SK-N-SH (cell line): ENCODE data around the gene PBX1. TPM values are rescaled to one million over a fixed set of nuclear protein-coding genes. Genes with fewer than 3 reads are reported as not detected.
A peak's percentile ranks its signal among the peaks of the same experiment; 100 is the strongest.

Experiments used
- CTCF ChIA-PET: fragments of 300-600, 350-600 bp; formaldehyde crosslinking; extraction: SDS; loops from one replicate; lab custom pipeline; 2021; lab: Yijun Ruan, JAX
- POLR2A ChIA-PET: fragments of 350-600 bp; sonication (Branson Sonifier 250); formaldehyde crosslinking; extraction: SDS; loops from one replicate; lab custom pipeline; 2020; ENCODE audit warnings: antibody characterized with exemption, inconsistent platforms; lab: Yijun Ruan, JAX
- DNase-seq: peaks from one replicate; pipeline ENCODE4 v3.0.0; 2012
- H2AFZ ChIP-seq: fragments of 200-600 bp; sonication (generic); 2 replicates; pipeline ENCODE4 v1.8.1; 2016; ENCODE audit warnings: antibody characterized with exemption, mild to moderate bottlenecking, low read depth
- H3F3A ChIP-seq: fragments of 200-600 bp; sonication (generic); replicated peaks from 2 replicates; pipeline ENCODE3; 2016; ENCODE audit warnings: antibody characterized with exemption, mild to moderate bottlenecking; ENCODE audit not compliant: insufficient read depth
- H3K27ac ChIP-seq, 2 experiments: fragments of 200-500 bp in 1 of 2; fragments of 200-600 bp in 1 of 2; sonication (Bioruptor generic) in 1 of 2; sonication (generic), shearing (Covaris generic) in 1 of 2; 2 replicates each; pipeline versions ENCODE4 v1.5.1 to v1.6.1; 2014 to 2016; ENCODE audit warnings: low read depth in 2 of 2, inconsistent platforms in 1 of 2, low read length in 1 of 2, mild to moderate bottlenecking in 1 of 2, mixed read lengths in 1 of 2
- H3K27me3 ChIP-seq: fragments of 200-600 bp; sonication (generic), shearing (Covaris generic); 2 replicates; pipeline ENCODE4 v1.6.1; 2016; ENCODE audit warnings: mixed run types; ENCODE audit not compliant: insufficient read depth
- H3K36me3 ChIP-seq, 2 experiments: fragments of 200-500 bp in 1 of 2; fragments of 200-600 bp in 1 of 2; sonication (Bioruptor generic) in 1 of 2; sonication (generic) in 1 of 2; replicated peaks in 1 of 2; 2 replicates each; pipeline versions ENCODE3 to v1.5.1; 2014 to 2016; ENCODE audit warnings: low read length in 1 of 2, mild to moderate bottlenecking in 1 of 2; ENCODE audit not compliant: insufficient read depth in 2 of 2, control insufficient read depth in 1 of 2
- H3K4me1 ChIP-seq, 2 experiments: fragments of 200-500 bp in 1 of 2; fragments of 200-600 bp in 1 of 2; sonication (Bioruptor generic) in 1 of 2; sonication (generic), shearing (Covaris generic) in 1 of 2; 2 replicates each; pipeline versions ENCODE4 v1.5.1 to v1.6.1; 2014 to 2016; ENCODE audit warnings: low read depth in 1 of 2, low read length in 1 of 2, mixed run types in 1 of 2; ENCODE audit not compliant: insufficient read depth in 2 of 2, control insufficient read depth in 1 of 2
- H3K4me2 ChIP-seq: fragments of 200-600 bp; sonication (generic), shearing (Covaris generic); 2 replicates; pipeline ENCODE4 v1.6.1; 2017; ENCODE audit warnings: mixed run types
- H3K4me3 ChIP-seq, 2 experiments: fragments of 200-500 bp in 1 of 2; fragments of 200-600 bp in 1 of 2; sonication (Bioruptor generic) in 1 of 2; sonication (generic), shearing (Covaris generic) in 1 of 2; 2 replicates each; pipeline versions ENCODE4 v1.5.1 to v1.8.1; 2014 to 2016; ENCODE audit warnings: low read depth in 2 of 2, inconsistent platforms in 1 of 2, low read length in 1 of 2, mild to moderate bottlenecking in 1 of 2, mixed read lengths in 1 of 2, moderate library complexity in 1 of 2
- H3K79me2 ChIP-seq: fragments of 200-600 bp; sonication (generic); 2 replicates; pipeline ENCODE4 v1.8.1; 2017; ENCODE audit warnings: mild to moderate bottlenecking; ENCODE audit not compliant: insufficient read depth
- H3K9ac ChIP-seq: fragments of 200-600 bp; sonication (generic); 2 replicates; pipeline ENCODE4 v1.6.1; 2017; ENCODE audit warnings: mixed run types
- H3K9me2 ChIP-seq: fragments of 200-600 bp; sonication (generic); 2 replicates; pipeline ENCODE4 v1.6.1; 2017; ENCODE audit warnings: mixed run types
- H3K9me3 ChIP-seq: fragments of 200-600 bp; sonication (generic); 2 replicates; pipeline ENCODE4 v1.6.1; 2017; ENCODE audit warnings: mixed run types, mild to moderate bottlenecking, moderate library complexity
- H4K20me1 ChIP-seq: fragments of 200-600 bp; sonication (generic); 2 replicates; pipeline ENCODE4 v1.6.1; 2017; ENCODE audit warnings: mild to moderate bottlenecking, mixed run types; ENCODE audit not compliant: insufficient read depth
- EZH2phosphoT487 ChIP-seq: fragments of 200-600 bp; sonication (generic); IDR thresholded peaks from 2 replicates; pipeline ENCODE4 v1.6.1; 2017; ENCODE audit warnings: low read depth, mixed run types, mild to moderate bottlenecking, antibody characterized with exemption, moderate library complexity, borderline replicate concordance
- GABPA ChIP-seq: IDR thresholded peaks from 2 replicates; pipeline ENCODE4 v1.4.0; 2012; ENCODE audit warnings: low read depth, mild to moderate bottlenecking
- NFIC ChIP-seq: IDR thresholded peaks from 2 replicates; pipeline ENCODE4 v1.4.0; 2012; ENCODE audit warnings: borderline replicate concordance
- NRF1 ChIP-seq: IDR thresholded peaks from 2 replicates; pipeline ENCODE4 v1.6.1; 2012; ENCODE audit warnings: low read depth, mild to moderate bottlenecking, low read length
- POLR2AphosphoS5 ChIP-seq: IDR thresholded peaks from 2 replicates; pipeline ENCODE4 v1.6.1; 2012; ENCODE audit warnings: low read depth, low read length
- RCOR1 ChIP-seq: fragments of 150-350 bp; IDR thresholded peaks from 2 replicates; pipeline ENCODE4 v1.6.1; 2017; ENCODE audit warnings: antibody characterized with exemption, low read length
- SMC3 ChIP-seq: IDR thresholded peaks from 2 replicates; pipeline ENCODE4 v1.6.1; 2012; ENCODE audit warnings: low read depth, low read length, improper control_type of control experiment
- TAF1 ChIP-seq: IDR thresholded peaks from 2 replicates; pipeline ENCODE4 v1.6.1; 2012; ENCODE audit warnings: low read depth, mild to moderate bottlenecking, low read length, moderate library complexity, borderline replicate concordance
- TCF12 ChIP-seq: IDR thresholded peaks from 2 replicates; pipeline ENCODE4 v1.4.0; 2012
- TEAD4 ChIP-seq: IDR thresholded peaks from 2 replicates; pipeline ENCODE4 v1.4.0; 2012; ENCODE audit warnings: mild to moderate bottlenecking, borderline replicate concordance; ENCODE audit not compliant: insufficient read depth
- YY1 ChIP-seq: IDR thresholded peaks from 2 replicates; pipeline ENCODE4 v1.4.0; 2012; ENCODE audit warnings: low read depth, mild to moderate bottlenecking
- WGBS: methylation state at CpG from one replicate; pipeline ENCODE4 v1.1.6; 2017; ENCODE audit warnings: low lambda C conversion rate; 5-methylcytosine and 5-hydroxymethylcytosine counted together
- polyA plus RNA-seq, 3 experiments: library from polyadenylated mRNA; depleted of rRNA; stranded (reverse); fragments of >200 nt; gene quantifications; 2 replicates each; pipeline ENCODE4 v1.2.3, GENCODE V29; 2012
- TF ChIP-seq, protein P1 (sequence below): IDR thresholded peaks from 2 replicates; pipeline ENCODE4 v1.4.0; 2012; ENCODE audit warnings: low read depth, borderline replicate concordance
- TF ChIP-seq, protein P2 (sequence below): fragments of 150-350 bp; IDR thresholded peaks from 2 replicates; pipeline ENCODE4 v1.6.1; 2017; ENCODE audit warnings: antibody characterized with exemption, low read length, low read depth, borderline replicate concordance
- TF ChIP-seq, protein P3 (sequence below): fragments of 200-600 bp; sonication (generic); IDR thresholded peaks from 2 replicates; pipeline ENCODE4 v1.6.1; 2017; ENCODE audit warnings: antibody characterized with exemption, mild to moderate bottlenecking, moderate library complexity
- TF ChIP-seq, protein P4 (sequence below): IDR thresholded peaks from 2 replicates; pipeline ENCODE4 v1.4.0; 2012; ENCODE audit warnings: low read depth, borderline replicate concordance
- TF ChIP-seq, protein P5 (sequence below): IDR thresholded peaks from 2 replicates; pipeline ENCODE4; 2012

The PBX1 gene
- polyA plus RNA-seq, 1 of the 3 experiments (the other 2 are of a cell fraction): 27.0 TPM

DNA sequence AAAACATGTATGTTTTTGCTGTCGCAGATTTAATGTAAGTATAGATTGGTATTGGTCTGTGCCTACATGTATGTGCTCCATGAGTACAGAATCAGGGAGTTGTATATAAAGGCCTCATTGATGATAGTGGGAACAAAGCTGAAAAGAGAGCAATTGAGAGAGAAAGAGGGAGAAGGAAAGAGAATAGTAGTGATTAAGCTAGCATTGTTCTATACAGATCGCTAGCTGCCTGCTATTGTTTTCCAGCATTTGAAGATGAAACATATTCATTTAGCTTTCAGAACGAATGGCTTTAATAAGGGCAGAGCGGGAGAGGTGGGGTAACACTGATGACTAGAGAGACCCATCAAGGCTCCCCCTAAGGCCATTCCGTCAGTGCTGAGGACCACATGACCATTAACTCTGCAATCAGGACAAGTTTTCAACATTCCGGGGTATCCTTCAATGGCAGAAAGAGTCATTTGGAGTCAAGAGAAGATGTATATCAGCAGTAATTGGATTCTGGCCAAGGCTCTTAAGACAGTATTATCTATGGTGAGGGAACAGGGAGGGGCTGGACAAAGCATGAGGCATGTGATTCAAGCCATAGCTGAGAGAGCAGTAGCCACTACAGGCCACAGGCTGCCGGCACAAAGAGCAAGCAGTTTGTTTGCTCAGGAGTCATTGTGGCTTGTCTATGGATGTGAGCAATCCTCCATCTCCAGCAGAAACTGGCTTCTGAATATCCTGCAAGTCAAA is 176.5 kb downstream of the PBX1 start (continued):
- TF ChIP-seq, protein P1, sequence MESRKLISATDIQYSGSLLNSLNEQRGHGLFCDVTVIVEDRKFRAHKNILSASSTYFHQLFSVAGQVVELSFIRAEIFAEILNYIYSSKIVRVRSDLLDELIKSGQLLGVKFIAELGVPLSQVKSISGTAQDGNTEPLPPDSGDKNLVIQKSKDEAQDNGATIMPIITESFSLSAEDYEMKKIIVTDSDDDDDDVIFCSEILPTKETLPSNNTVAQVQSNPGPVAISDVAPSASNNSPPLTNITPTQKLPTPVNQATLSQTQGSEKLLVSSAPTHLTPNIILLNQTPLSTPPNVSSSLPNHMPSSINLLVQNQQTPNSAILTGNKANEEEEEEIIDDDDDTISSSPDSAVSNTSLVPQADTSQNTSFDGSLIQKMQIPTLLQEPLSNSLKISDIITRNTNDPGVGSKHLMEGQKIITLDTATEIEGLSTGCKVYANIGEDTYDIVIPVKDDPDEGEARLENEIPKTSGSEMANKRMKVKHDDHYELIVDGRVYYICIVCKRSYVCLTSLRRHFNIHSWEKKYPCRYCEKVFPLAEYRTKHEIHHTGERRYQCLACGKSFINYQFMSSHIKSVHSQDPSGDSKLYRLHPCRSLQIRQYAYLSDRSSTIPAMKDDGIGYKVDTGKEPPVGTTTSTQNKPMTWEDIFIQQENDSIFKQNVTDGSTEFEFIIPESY: no peak
- TF ChIP-seq GABPA: no peak
- no peak for TF ChIP-seq TAF1
- TF ChIP-seq, protein P2, sequence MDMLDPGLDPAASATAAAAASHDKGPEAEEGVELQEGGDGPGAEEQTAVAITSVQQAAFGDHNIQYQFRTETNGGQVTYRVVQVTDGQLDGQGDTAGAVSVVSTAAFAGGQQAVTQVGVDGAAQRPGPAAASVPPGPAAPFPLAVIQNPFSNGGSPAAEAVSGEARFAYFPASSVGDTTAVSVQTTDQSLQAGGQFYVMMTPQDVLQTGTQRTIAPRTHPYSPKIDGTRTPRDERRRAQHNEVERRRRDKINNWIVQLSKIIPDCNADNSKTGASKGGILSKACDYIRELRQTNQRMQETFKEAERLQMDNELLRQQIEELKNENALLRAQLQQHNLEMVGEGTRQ: no peak
- TF ChIP-seq, all 33 proteins: peak for 8

DNA sequence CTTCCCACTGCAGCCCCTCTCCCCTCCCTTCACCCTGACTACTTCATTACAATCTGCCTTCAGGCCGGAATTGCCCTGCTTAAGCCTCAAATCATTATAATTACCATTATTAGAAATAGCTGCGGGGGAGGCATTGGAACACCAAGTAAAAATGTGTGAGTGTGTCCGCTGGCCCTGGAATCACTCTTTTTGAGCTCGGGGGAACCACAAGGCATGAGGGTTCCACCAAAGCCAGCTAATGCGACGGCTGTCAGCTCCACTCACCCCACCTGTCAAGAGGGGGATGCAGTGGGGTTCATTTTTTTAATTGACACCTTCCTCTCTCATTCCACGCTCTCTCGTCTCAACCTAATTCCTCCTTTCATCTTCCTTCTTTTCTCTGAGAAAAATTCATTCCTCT is 177.2 kb downstream of the PBX1 start:
- POLR2A ChIA-PET: no interaction called here
- H3K9me2 ChIP-seq: no peaks in the 10 kb centered on the region
- no peak overlapping the region for H3K4me3 ChIP-seq
- H3K4me2 ChIP-seq: peak overlapping the region; percentile 27; the same call in 1 of the 2 replicates
- H4K20me1 ChIP-seq: no peaks in the 10 kb centered on the region
- H3F3A ChIP-seq: peaks cover 12% of the 10 kb centered on the region
- DNase-seq: no peak
- H3K9ac ChIP-seq: no peak overlapping the region
- H3K9me3 ChIP-seq: no peaks in the 10 kb centered on the region
- no peaks in the 10 kb centered on the region for H3K27me3 ChIP-seq
- WGBS: 88% methylated on average over 8 of the region's 8 CpGs
- TF ChIP-seq SMC3: no peak
- TF ChIP-seq NRF1: no peak
- TF ChIP-seq, protein P3, sequence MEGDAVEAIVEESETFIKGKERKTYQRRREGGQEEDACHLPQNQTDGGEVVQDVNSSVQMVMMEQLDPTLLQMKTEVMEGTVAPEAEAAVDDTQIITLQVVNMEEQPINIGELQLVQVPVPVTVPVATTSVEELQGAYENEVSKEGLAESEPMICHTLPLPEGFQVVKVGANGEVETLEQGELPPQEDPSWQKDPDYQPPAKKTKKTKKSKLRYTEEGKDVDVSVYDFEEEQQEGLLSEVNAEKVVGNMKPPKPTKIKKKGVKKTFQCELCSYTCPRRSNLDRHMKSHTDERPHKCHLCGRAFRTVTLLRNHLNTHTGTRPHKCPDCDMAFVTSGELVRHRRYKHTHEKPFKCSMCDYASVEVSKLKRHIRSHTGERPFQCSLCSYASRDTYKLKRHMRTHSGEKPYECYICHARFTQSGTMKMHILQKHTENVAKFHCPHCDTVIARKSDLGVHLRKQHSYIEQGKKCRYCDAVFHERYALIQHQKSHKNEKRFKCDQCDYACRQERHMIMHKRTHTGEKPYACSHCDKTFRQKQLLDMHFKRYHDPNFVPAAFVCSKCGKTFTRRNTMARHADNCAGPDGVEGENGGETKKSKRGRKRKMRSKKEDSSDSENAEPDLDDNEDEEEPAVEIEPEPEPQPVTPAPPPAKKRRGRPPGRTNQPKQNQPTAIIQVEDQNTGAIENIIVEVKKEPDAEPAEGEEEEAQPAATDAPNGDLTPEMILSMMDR: no peak
- TF ChIP-seq, protein P2: no peak
- TF ChIP-seq, protein P4, sequence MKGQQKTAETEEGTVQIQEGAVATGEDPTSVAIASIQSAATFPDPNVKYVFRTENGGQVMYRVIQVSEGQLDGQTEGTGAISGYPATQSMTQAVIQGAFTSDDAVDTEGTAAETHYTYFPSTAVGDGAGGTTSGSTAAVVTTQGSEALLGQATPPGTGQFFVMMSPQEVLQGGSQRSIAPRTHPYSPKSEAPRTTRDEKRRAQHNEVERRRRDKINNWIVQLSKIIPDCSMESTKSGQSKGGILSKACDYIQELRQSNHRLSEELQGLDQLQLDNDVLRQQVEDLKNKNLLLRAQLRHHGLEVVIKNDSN: no peak
- TF ChIP-seq, protein P5, sequence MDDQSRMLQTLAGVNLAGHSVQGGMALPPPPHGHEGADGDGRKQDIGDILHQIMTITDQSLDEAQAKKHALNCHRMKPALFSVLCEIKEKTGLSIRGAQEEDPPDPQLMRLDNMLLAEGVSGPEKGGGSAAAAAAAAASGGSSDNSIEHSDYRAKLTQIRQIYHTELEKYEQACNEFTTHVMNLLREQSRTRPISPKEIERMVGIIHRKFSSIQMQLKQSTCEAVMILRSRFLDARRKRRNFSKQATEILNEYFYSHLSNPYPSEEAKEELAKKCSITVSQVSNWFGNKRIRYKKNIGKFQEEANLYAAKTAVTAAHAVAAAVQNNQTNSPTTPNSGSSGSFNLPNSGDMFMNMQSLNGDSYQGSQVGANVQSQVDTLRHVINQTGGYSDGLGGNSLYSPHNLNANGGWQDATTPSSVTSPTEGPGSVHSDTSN: no peak
- TF ChIP-seq TEAD4: no peak
- no peak for TF ChIP-seq POLR2AphosphoS5
- no peak for TF ChIP-seq YY1
- no peak for TF ChIP-seq TCF12
- no peak for TF ChIP-seq RCOR1
- no peak for TF ChIP-seq NFIC
- no peak for TF ChIP-seq EZH2phosphoT487
- TF ChIP-seq, protein P1: no peak
- TF ChIP-seq, all 33 proteins: peak for 0
- H2AFZ ChIP-seq: no peak overlapping the region
- no peaks in the 10 kb centered on the region for H3K79me2 ChIP-seq
- CTCF ChIA-PET: interaction anchor here (1.0 to 1.8 kb wide), 4 partner anchors 11 to 63 kb away, joined by 3 to 6 read pairs (median 4); no protein-coding TSS in a partner anchor
- peak overlapping the region in 1 of 2 experiments; percentile 55; a peak in 2 of 4 replicates for H3K27ac ChIP-seq
- H3K36me3 ChIP-seq: no peaks in the 10 kb centered on the region
- H3K4me1 ChIP-seq: peaks cover 10 to 12% of the 10 kb centered on the region in 2 experiments
